ENCODE results near the gene CCDC112. TPM values are rescaled to one million over a fixed set of nuclear protein-coding genes. Genes with fewer than 3 reads are reported as not detected.

The CCDC112 gene
- total RNA-seq, 2 experiments from 2014 or later = 9.7 to 15.8 TPM

DNA sequence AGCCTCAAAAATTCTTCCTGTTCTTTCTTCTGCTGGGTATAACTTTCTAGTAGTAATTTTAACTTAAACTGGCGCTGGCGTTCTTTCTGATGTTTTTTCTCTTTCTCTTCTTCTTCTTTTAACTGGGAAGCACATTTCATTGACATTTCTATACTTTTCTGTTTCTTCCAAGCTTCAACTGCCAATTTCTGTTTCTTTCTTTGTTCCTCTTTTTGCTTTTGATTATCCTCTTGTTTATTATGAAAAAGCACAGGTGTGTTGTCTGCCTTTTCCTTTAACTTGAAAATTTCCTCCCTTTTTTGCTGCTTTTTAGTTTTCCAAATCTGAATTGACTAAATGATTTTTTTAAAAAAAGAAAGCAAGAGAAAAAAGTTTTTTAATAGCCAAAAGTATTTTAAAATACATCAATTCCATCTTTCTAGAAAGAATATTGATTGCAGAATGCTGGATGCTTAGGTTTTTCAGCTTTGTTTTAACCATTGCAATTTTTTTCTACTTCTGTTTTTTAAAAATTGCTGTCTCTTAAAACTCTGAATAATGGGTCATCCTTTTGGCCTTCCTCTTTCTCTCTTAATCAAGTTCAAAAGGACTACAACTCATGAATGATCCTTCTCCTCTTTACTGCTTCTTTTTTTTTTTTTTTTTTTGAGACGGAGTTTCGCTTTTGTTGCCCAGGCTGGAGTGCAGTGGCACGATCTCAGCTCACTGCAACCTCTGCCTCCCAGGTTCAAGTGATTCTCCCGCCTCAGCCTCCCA is 25.0 kb downstream of the CCDC112 start:
- H3K79me2 ChIP-seq (ENCODE audit: insufficient read depth, low read depth, low read length) = no peaks in the 10 kb centered on the region
- H3K9me3 ChIP-seq (ENCODE audit: low read length) = no peaks in the 10 kb centered on the region
- H3K4me1 ChIP-seq (ENCODE audit: insufficient read depth, low read length, poor library complexity, severe bottlenecking) = peaks cover 33% of the 10 kb centered on the region
- TF ChIP-seq EZH2phosphoT487 (IDR thresholded peaks at IDR 0.05; ENCODE audit: borderline replicate concordance, low read depth, low read length) = no peak
- TF ChIP-seq, protein P1, sequence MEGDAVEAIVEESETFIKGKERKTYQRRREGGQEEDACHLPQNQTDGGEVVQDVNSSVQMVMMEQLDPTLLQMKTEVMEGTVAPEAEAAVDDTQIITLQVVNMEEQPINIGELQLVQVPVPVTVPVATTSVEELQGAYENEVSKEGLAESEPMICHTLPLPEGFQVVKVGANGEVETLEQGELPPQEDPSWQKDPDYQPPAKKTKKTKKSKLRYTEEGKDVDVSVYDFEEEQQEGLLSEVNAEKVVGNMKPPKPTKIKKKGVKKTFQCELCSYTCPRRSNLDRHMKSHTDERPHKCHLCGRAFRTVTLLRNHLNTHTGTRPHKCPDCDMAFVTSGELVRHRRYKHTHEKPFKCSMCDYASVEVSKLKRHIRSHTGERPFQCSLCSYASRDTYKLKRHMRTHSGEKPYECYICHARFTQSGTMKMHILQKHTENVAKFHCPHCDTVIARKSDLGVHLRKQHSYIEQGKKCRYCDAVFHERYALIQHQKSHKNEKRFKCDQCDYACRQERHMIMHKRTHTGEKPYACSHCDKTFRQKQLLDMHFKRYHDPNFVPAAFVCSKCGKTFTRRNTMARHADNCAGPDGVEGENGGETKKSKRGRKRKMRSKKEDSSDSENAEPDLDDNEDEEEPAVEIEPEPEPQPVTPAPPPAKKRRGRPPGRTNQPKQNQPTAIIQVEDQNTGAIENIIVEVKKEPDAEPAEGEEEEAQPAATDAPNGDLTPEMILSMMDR (conservative IDR thresholded peaks at IDR 0.05; ENCODE audit: low read length) = no peak
- H3K36me3 ChIP-seq (ENCODE audit: insufficient read depth, low read length) = peaks cover 17% of the 10 kb centered on the region
- peak overlapping the region; percentile 66 for H3K4me2 ChIP-seq (ENCODE audit: low read length)
- DNase-seq (ENCODE audit: low spot score) = peak; percentile 51
- peak overlapping the region; percentile 47 for H3K4me3 ChIP-seq (ENCODE audit: low read depth, low read length, poor library complexity, severe bottlenecking)
- H2AFZ ChIP-seq (ENCODE audit: low read length) = no peak overlapping the region; the same call in 1 of the 2 replicates
- no peaks in the 10 kb centered on the region for H4K20me1 ChIP-seq (ENCODE audit: insufficient read depth, low read length)
- intact Hi-C loops (cut with micrococcal nuclease; ENCODE audit: unreplicated experiment) = no loop called here
- ChIA-PET POLR2A (interaction anchor here (0.6 to 5.8 kb wide), 6 partner anchors 9 to 63 kb away, joined by 3 to 32 read pairs (median 4); partner anchors contain the start of gene PGGT1B), CTCF (ENCODE audit: unreplicated experiment) (interaction anchor here (1.0 kb wide), 1 partner anchor 9 kb away, joined by 3 read pairs; the partner anchor contains the start of gene PGGT1B)
- BruUV-seq (replicated peaks) = TSS peak; percentile 56
- H3K9me2 ChIP-seq (ENCODE audit: insufficient read depth, low read length) = no peaks in the 10 kb centered on the region
- peak overlapping the region; percentile 87 for H3K27ac ChIP-seq (ENCODE audit: low read depth, low read length, poor library complexity, severe bottlenecking)

DNA sequence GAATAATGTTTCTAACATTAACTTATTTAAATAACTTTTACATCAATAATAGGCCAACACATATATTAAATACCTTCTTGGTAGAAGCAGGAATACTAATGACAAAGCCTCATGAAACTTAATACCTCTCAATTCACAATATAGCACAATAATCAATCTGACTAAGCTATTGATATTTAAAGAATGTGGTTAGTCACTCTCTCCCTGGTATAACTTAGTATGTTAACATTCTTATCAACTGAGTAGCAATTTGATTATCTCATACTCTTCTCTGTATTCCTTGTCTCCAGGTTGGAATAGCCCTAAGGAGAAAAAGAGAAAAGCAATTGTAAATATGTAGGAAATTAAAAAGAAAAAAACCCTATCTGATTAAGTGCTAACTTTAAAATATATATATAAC is 28.8 kb downstream of the CCDC112 start:
- intact Hi-C loops (cut with micrococcal nuclease; ENCODE audit: unreplicated experiment) = no loop called here
- CTCF ChIA-PET (ENCODE audit: unreplicated experiment) = no interaction called here
- Histone ChIP-seq H3K4me2 (ENCODE audit: low read length) (no peak overlapping the region), H4K20me1 (ENCODE audit: insufficient read depth, low read length) (no peaks in the 10 kb centered on the region), H2AFZ (ENCODE audit: low read length) (no peak overlapping the region), H3K79me2 (ENCODE audit: insufficient read depth, low read depth, low read length) (no peaks in the 10 kb centered on the region), H3K9me2 (ENCODE audit: insufficient read depth, low read length) (no peaks in the 10 kb centered on the region), H3K9me3 (ENCODE audit: low read length) (no peaks in the 10 kb centered on the region), H3K4me1 (ENCODE audit: insufficient read depth, low read length, poor library complexity, severe bottlenecking) (peaks cover 39% of the 10 kb centered on the region), H3K4me3 (ENCODE audit: low read depth, low read length, poor library complexity, severe bottlenecking) (no peak overlapping the region), H3K36me3 (ENCODE audit: insufficient read depth, low read length) (peaks cover 11% of the 10 kb centered on the region), H3K27ac (ENCODE audit: low read depth, low read length, poor library complexity, severe bottlenecking) (no peak overlapping the region)
- TF ChIP-seq, protein P1 (conservative IDR thresholded peaks at IDR 0.05; ENCODE audit: low read length) = no peak
- no peak for TF ChIP-seq EZH2phosphoT487 (IDR thresholded peaks at IDR 0.05; ENCODE audit: borderline replicate concordance, low read depth, low read length)
- POLR2A ChIA-PET = interaction anchor here (0.8 to 1.0 kb wide), 2 partner anchors 17 to 122 kb away, joined by 3 read pairs; no protein-coding TSS in a partner anchor
- DNase-seq (ENCODE audit: low spot score) = no peak
- no TSS peak for BruUV-seq (replicated peaks)

DNA sequence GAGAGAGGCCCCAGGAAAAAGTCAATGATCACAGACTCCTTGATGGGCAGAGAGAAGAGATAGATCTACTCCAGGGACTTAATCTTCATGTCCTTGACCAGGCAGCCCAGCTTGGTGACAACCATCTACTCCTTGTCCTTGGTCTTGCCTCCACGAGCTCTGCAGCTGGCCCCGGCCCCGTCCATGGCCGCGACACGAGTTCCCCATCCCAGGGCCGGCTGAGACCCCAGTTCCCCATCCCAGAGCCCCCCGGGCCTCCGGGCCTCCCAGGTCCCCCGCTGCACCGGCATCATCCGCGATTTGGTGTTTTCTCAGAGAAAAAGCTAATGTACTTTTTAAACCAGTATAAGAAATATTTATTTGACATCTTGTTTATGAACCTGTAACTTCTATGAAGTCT is 31.2 kb downstream of the CCDC112 start:
- H3K4me1 ChIP-seq (ENCODE audit: insufficient read depth, low read length, poor library complexity, severe bottlenecking) = peaks cover 31% of the 10 kb centered on the region
- BruUV-seq (replicated peaks) = no TSS peak

More for the DNA sequence above, 31.2 kb downstream of the CCDC112 start:
- ChIA-PET CTCF (ENCODE audit: unreplicated experiment) (no interaction called here), POLR2A (no interaction called here)
- H3K9me3 ChIP-seq (ENCODE audit: low read length) = no peaks in the 10 kb centered on the region
- H2AFZ ChIP-seq (ENCODE audit: low read length) = no peak overlapping the region
- TF ChIP-seq, protein P1 (conservative IDR thresholded peaks at IDR 0.05; ENCODE audit: low read length) = no peak
- no peak for TF ChIP-seq EZH2phosphoT487 (IDR thresholded peaks at IDR 0.05; ENCODE audit: borderline replicate concordance, low read depth, low read length)
- intact Hi-C loops (cut with micrococcal nuclease; ENCODE audit: unreplicated experiment) = no loop called here
- peaks cover 20% of the 10 kb centered on the region for H3K79me2 ChIP-seq (ENCODE audit: insufficient read depth, low read depth, low read length)
- H3K36me3 ChIP-seq (ENCODE audit: insufficient read depth, low read length) = peaks cover 11% of the 10 kb centered on the region
- H3K4me2 ChIP-seq (ENCODE audit: low read length) = no peak overlapping the region
- H3K9me2 ChIP-seq (ENCODE audit: insufficient read depth, low read length) = no peaks in the 10 kb centered on the region
- no peak for DNase-seq (ENCODE audit: low spot score)
- no peak overlapping the region for H3K27ac ChIP-seq (ENCODE audit: low read depth, low read length, poor library complexity, severe bottlenecking)
- no peak overlapping the region for H3K4me3 ChIP-seq (ENCODE audit: low read depth, low read length, poor library complexity, severe bottlenecking)
- H4K20me1 ChIP-seq (ENCODE audit: insufficient read depth, low read length) = peaks cover 7% of the 10 kb centered on the region; the same call in 1 of the 2 replicates
